Tibial artery (tissue), 4 donors: Measurements from ENCODE around the gene ZNF552.
"Not testable (repeated sequence)": the region's sequence is repeated elsewhere in the genome, so short reads cannot be mapped to it uniquely, and the experiment has no call there.

Experiments
- DNase-seq, 2 donors: peaks; one replicate each; pipeline ENCODE4 v3.0.0-alpha.2; 2019
- H3K27ac ChIP-seq, 2 donors: fragments of 200-600 bp; sonication (generic) in 1 of 2; 1 replicate in 1 of 2; 2 replicates in 1 of 2; pipeline ENCODE4 v1.5.1; 2018 to 2019; ENCODE audit warnings: mild to moderate bottlenecking in 1 of 2
- H3K27me3 ChIP-seq, 2 donors: fragments of 200-600 bp; sonication (generic) in 1 of 2; one replicate each; pipeline versions ENCODE4 v1.5.1 to v1.6.0; 2016 to 2019
- H3K36me3 ChIP-seq, 3 donors: fragments of 200-600 bp; sonication (generic) in 2 of 3; one replicate each; pipeline ENCODE4 v1.5.1; 2016 to 2019; ENCODE audit warnings: mild to moderate bottlenecking in 2 of 3
- H3K4me1 ChIP-seq, 4 donors: fragments of 200-600 bp; sonication (generic) in 2 of 4; 1 replicate in 3 of 4; 2 replicates in 1 of 4; pipeline ENCODE4 v1.5.1; 2016 to 2019
- H3K4me3 ChIP-seq, 2 donors: fragments of 200-600 bp; sonication (generic) in 1 of 2; 1 replicate in 1 of 2; 2 replicates in 1 of 2; pipeline ENCODE4 v1.5.1; 2018 to 2019; ENCODE audit warnings: mild to moderate bottlenecking in 2 of 2
- H3K9me3 ChIP-seq, 3 donors: fragments of 200-600 bp; sonication (generic) in 1 of 3; one replicate each; pipeline ENCODE4 v1.5.1; 2016 to 2019
- CTCF ChIP-seq, 2 experiments: fragments of 200-600 bp in 1 of 2; fragments of 450-650 bp in 1 of 2; IDR thresholded peaks; one replicate each; pipeline ENCODE4 v1.5.1; 2017 to 2019; ENCODE audit warnings: antibody characterized with exemption in 2 of 2, mild to moderate bottlenecking in 1 of 2, moderate library complexity in 1 of 2
- intact Hi-C: fragments of 100-400 bp; cut with DNase I; formaldehyde crosslinking; loops from one replicate; pipeline ENCODE4 v1.15.0; 2023; ENCODE audit warnings: low total_unique reads

ZNF552 gene

GRCh38 chr19:57841122-57841763 lies 26.5 kb upstream of the ZNF552 start:
- H3K36me3 ChIP-seq = peaks cover 41 to 74% (median 58%) of the 10 kb centered on the region in 3 donors
- no peak overlapping the region for H3K27ac ChIP-seq
- H3K9me3 ChIP-seq = no peaks in the 10 kb centered on the region
- no peaks in the 10 kb centered on the region for H3K27me3 ChIP-seq
- H3K4me1 ChIP-seq = no peaks in the 10 kb centered on the region
- no peak for DNase-seq
- no peak for TF ChIP-seq CTCF (IDR thresholded peaks at IDR 0.05)
- intact Hi-C loops = no loop called here
- no peak overlapping the region for H3K4me3 ChIP-seq

- H3K27ac ChIP-seq, H3K9me3 ChIP-seq, H3K4me1 ChIP-seq, H3K4me3 ChIP-seq, DNase-seq, intact Hi-C loops, H3K27me3 ChIP-seq: not testable (repeated sequence)
- H3K36me3 ChIP-seq = peaks cover 32 to 52% (median 52%) of the 10 kb centered on the region in 3 donors
Observed at GRCh38 chr19:57838622-57839191, 24.0 kb upstream of the ZNF552 start.

- DNase-seq, H3K27ac ChIP-seq, H3K4me3 ChIP-seq, H3K27me3 ChIP-seq, H3K4me1 ChIP-seq, H3K9me3 ChIP-seq, intact Hi-C loops: not testable (repeated sequence)
- peaks cover 22 to 43% (median 40%) of the 10 kb centered on the region in 3 donors for H3K36me3 ChIP-seq
Observed at GRCh38 chr19:57836991-57837390, 22.3 kb upstream of the ZNF552 start.

- intact Hi-C loops = no loop called here
- Histone ChIP-seq H3K36me3 (peaks cover 0 to 9% (median 0%) of the 10 kb centered on the region in 3 donors), H3K4me3 (peak within 1 kb of the TSS; percentile 47 to 55), H3K4me1 (peaks cover 0 to 5% (median 0%) of the 10 kb centered on the region in 4 donors), H3K27me3 (no peaks in the 10 kb centered on the region), H3K27ac (peak within 1 kb of the TSS in 1 of 2 donors; percentile 60), H3K9me3 (no peaks in the 10 kb centered on the region)
- peak; percentile 53 to 78 for DNase-seq
- peak; percentile 18 to 27 for TF ChIP-seq CTCF (IDR thresholded peaks at IDR 0.05)
Observed at GRCh38 chr19:57830071-57830602, 15.4 kb upstream of the ZNF552 start, which contains the start of gene ZNF587B. Gene ZNF587B, plus strand, starts transcription at chr19:57830299. Its CDS starts 230 bp downstream, at chr19:57830529.

GRCh38 chr19:57829316-57829715 lies 14.6 kb upstream of the ZNF552 start:
- Histone ChIP-seq H3K36me3 (peaks cover 0 to 10% (median 0%) of the 10 kb centered on the region in 3 donors), H3K9me3 (no peaks in the 10 kb centered on the region), H3K27ac (no peak overlapping the region), H3K27me3 (no peaks in the 10 kb centered on the region), H3K4me1 (peaks cover 0 to 5% (median 0%) of the 10 kb centered on the region in 4 donors), H3K4me3 (no peak overlapping the region)
- no peak for DNase-seq
- TF ChIP-seq CTCF (IDR thresholded peaks at IDR 0.05) = no peak
- intact Hi-C loops = no loop called here

GRCh38 chr19:57825511-57825910 lies 10.8 kb upstream of the ZNF552 start:
- Histone ChIP-seq H3K4me3 (no peak overlapping the region), H3K4me1 (peaks cover 0 to 17% (median 7%) of the 10 kb centered on the region in 4 donors), H3K36me3 (peaks cover 0 to 16% (median 0%) of the 10 kb centered on the region in 3 donors), H3K27ac (no peak overlapping the region), H3K27me3 (no peaks in the 10 kb centered on the region), H3K9me3 (no peaks in the 10 kb centered on the region)
- DNase-seq = no peak
- intact Hi-C loops = no loop called here
- no peak for TF ChIP-seq CTCF (IDR thresholded peaks at IDR 0.05)

GRCh38 chr19:57823608-57824007 lies 8.9 kb upstream of the ZNF552 start:
- Histone ChIP-seq H3K4me1 (peaks cover 0 to 26% (median 9%) of the 10 kb centered on the region in 4 donors), H3K36me3 (peaks cover 0 to 14% (median 0%) of the 10 kb centered on the region in 3 donors)
- intact Hi-C loops, H3K27me3 ChIP-seq, H3K4me3 ChIP-seq, H3K27ac ChIP-seq, DNase-seq, H3K9me3 ChIP-seq: not testable (repeated sequence)

- H3K9me3 ChIP-seq, DNase-seq, intact Hi-C loops, H3K27me3 ChIP-seq, H3K36me3 ChIP-seq, H3K4me3 ChIP-seq, H3K27ac ChIP-seq: not testable (repeated sequence)
- H3K4me1 ChIP-seq = peaks cover 0 to 26% (median 9%) of the 10 kb centered on the region in 4 donors
Observed at GRCh38 chr19:57823155-57823554, 8.4 kb upstream of the ZNF552 start.

- intact Hi-C loops, H3K36me3 ChIP-seq: not testable (repeated sequence)
- peaks cover 0 to 26% (median 9%) of the 10 kb centered on the region in 4 donors for H3K4me1 ChIP-seq
Observed at GRCh38 chr19:57821501-57821900, 6.8 kb upstream of the ZNF552 start.

GRCh38 chr19:57821095-57821494 lies 6.4 kb upstream of the ZNF552 start:
- H3K27ac ChIP-seq, intact Hi-C loops, H3K36me3 ChIP-seq, H3K4me3 ChIP-seq, H3K27me3 ChIP-seq, H3K9me3 ChIP-seq, DNase-seq: not testable (repeated sequence)
- peaks cover 0 to 26% (median 9%) of the 10 kb centered on the region in 4 donors for H3K4me1 ChIP-seq

More at GRCh38 chr19:57821501-57821900, 6.8 kb upstream of the ZNF552 start:
- H3K4me3 ChIP-seq, H3K27ac ChIP-seq, H3K9me3 ChIP-seq, DNase-seq, H3K27me3 ChIP-seq: not testable (repeated sequence)
